PC-9 (cell line): ENCODE measurements around the gene CCDC33. TPM values are rescaled to one million over a fixed set of nuclear protein-coding genes. Genes with fewer than 3 reads are reported as not detected.

Experiments used
- BruUV-seq: library from RNA; stranded (reverse); fragments of 400-500 nt; replicated peaks from 2 replicates; lab custom pipeline; 2021; lab: Mats Ljungman, UMichigan
- CTCF ChIA-PET: fragments of 300-600 bp; sonication (Branson Sonifier 250); formaldehyde crosslinking; loops from one replicate; lab custom pipeline; 2022; ENCODE audit warnings: antibody characterized with exemption; lab: Charles Lee
- POLR2A ChIA-PET: fragments of 300-600 bp; sonication (Branson Sonifier 250); formaldehyde crosslinking; loops from one replicate; lab custom pipeline; 2022; ENCODE audit warnings: antibody characterized with exemption; ENCODE audit not compliant: unreplicated experiment; lab: Charles Lee
- DNase-seq, 2 experiments: peaks; one replicate each; pipeline versions ENCODE4 v3.0.0 to v3.0.0-alpha.2; 2015 to 2022; ENCODE audit warnings: mixed read lengths in 1 of 2
- H2AFZ ChIP-seq: fragments of 200-600 bp; sonication (generic); 2 replicates; pipeline ENCODE4 v1.8.1; 2017; ENCODE audit warnings: antibody characterized with exemption
- H3F3A ChIP-seq: fragments of 200-600 bp; sonication (generic); 2 replicates; pipeline ENCODE4 v1.8.1; 2017; ENCODE audit warnings: antibody characterized with exemption, mild to moderate bottlenecking, low read depth; ENCODE audit not compliant: insufficient read depth
- H3K27ac ChIP-seq: fragments of 200-600 bp; sonication (generic); 2 replicates; pipeline ENCODE4 v1.6.1; 2016; ENCODE audit warnings: mixed run types
- H3K27me3 ChIP-seq: fragments of 200-600 bp; sonication (generic); 2 replicates; pipeline ENCODE4 v1.6.1; 2016; ENCODE audit warnings: low read depth, mixed run types; ENCODE audit not compliant: insufficient read depth
- H3K36me3 ChIP-seq: fragments of 200-600 bp; sonication (generic); 2 replicates; pipeline ENCODE4 v1.6.1; 2016; ENCODE audit warnings: low read depth, mixed run types
- H3K4me1 ChIP-seq: fragments of 200-600 bp; sonication (generic); replicated peaks from 2 replicates; pipeline ENCODE4 v1.6.1; 2016; ENCODE audit warnings: mixed run types; ENCODE audit not compliant: insufficient read depth
- H3K4me2 ChIP-seq: fragments of 200-600 bp; sonication (generic); 2 replicates; pipeline ENCODE4 v1.6.1; 2017; ENCODE audit warnings: mixed run types
- H3K4me3 ChIP-seq: fragments of 200-600 bp; sonication (generic); 2 replicates; pipeline ENCODE4 v1.6.1; 2016; ENCODE audit warnings: mixed run types
- H3K79me2 ChIP-seq: fragments of 200-600 bp; sonication (generic); 2 replicates; pipeline ENCODE4 v1.6.1; 2017; ENCODE audit warnings: low read depth, mixed run types
- H3K9me2 ChIP-seq: fragments of 200-600 bp; sonication (generic); 2 replicates; pipeline ENCODE4 v1.8.1; 2017; ENCODE audit warnings: mild to moderate bottlenecking; ENCODE audit not compliant: insufficient read depth
- H3K9me3 ChIP-seq: fragments of 200-600 bp; sonication (generic); 2 replicates; pipeline ENCODE4 v1.8.1; 2016; ENCODE audit warnings: low read depth; ENCODE audit not compliant: insufficient read depth
- H4K20me1 ChIP-seq: fragments of 200-600 bp; sonication (generic); 2 replicates; pipeline ENCODE4 v1.8.1; 2017; ENCODE audit not compliant: insufficient read depth
- CTCF ChIP-seq: fragments of 200-600 bp; sonication (generic); conservative IDR thresholded peaks from 2 replicates; pipeline ENCODE4 v1.6.1; 2017; ENCODE audit warnings: mixed run types, antibody characterized with exemption, mild to moderate bottlenecking, moderate library complexity
- EZH2 ChIP-seq: fragments of 200-600 bp; sonication (generic); IDR thresholded peaks from 2 replicates; pipeline ENCODE4 v1.8.0; 2017; ENCODE audit warnings: antibody characterized with exemption, low read depth
- intact Hi-C: fragments of 100-400 bp; cut with micrococcal nuclease; formaldehyde crosslinking; loops from one replicate; pipeline ENCODE4 v1.10.0; 2022; ENCODE audit not compliant: unreplicated experiment
- total RNA-seq: library from RNA; stranded (reverse); gene quantifications from 2 replicates; pipeline ENCODE4 v1.2.3, GENCODE V29; 2021

Gene CCDC33
- total RNA-seq, 1 experiment from 2014 or later = 7.5 TPM

- TF ChIP-seq CTCF (no peak), EZH2 (no peak)
- intact Hi-C loops = loop anchor here (10.0 kb wide), 1 partner anchor 225 kb away; no protein-coding TSS in a partner anchor
- Histone ChIP-seq H3K4me2 (peak overlapping the region; percentile 73), H3K27ac (peak overlapping the region; percentile 69), H3K79me2 (peaks cover 15% of the 10 kb centered on the region), H3K4me3 (peak overlapping the region; percentile 40; the same call in 1 of the 2 replicates), H4K20me1 (no peaks in the 10 kb centered on the region), H3K4me1 (peaks cover 70% of the 10 kb centered on the region), H3F3A (peaks cover 24% of the 10 kb centered on the region), H3K9me3 (no peaks in the 10 kb centered on the region), H3K9me2 (no peaks in the 10 kb centered on the region), H3K36me3 (no peaks in the 10 kb centered on the region), H2AFZ (no peak overlapping the region), H3K27me3 (no peaks in the 10 kb centered on the region)
- no peak for DNase-seq
- BruUV-seq = no TSS peak
- POLR2A ChIA-PET = interaction anchor here (0.6 to 0.8 kb wide), 2 partner anchors 13 to 26 kb away, joined by 3 read pairs; no protein-coding TSS in a partner anchor
- CTCF ChIA-PET = no interaction called here
Measured at GRCh38 chr15:74209560-74209958, 26.6 kb upstream of the CCDC33 start.

- Histone ChIP-seq H3K4me1 (peaks cover 70% of the 10 kb centered on the region), H3K9me2 (no peaks in the 10 kb centered on the region), H3K27me3 (no peaks in the 10 kb centered on the region), H3F3A (peaks cover 29% of the 10 kb centered on the region), H3K4me3 (no peak overlapping the region), H3K79me2 (peaks cover 9% of the 10 kb centered on the region; the same call in 1 of the 2 replicates), H3K9me3 (no peaks in the 10 kb centered on the region), H3K27ac (peak overlapping the region; percentile 69; the same call in 1 of the 2 replicates), H3K4me2 (peak overlapping the region; percentile 73), H4K20me1 (no peaks in the 10 kb centered on the region), H2AFZ (no peak overlapping the region), H3K36me3 (no peaks in the 10 kb centered on the region)
- no peak for TF ChIP-seq EZH2
- TF ChIP-seq CTCF = no peak
- DNase-seq = peak in 1 of 2 experiments; percentile 57
- POLR2A ChIA-PET = interaction anchor here (0.7 to 0.8 kb wide), 2 partner anchors 14 to 15 kb away, joined by 3 read pairs; no protein-coding TSS in a partner anchor
- no TSS peak for BruUV-seq
- CTCF ChIA-PET = no interaction called here
- intact Hi-C loops = loop anchor here (10.0 kb wide), 1 partner anchor 225 kb away; no protein-coding TSS in a partner anchor
Measured at GRCh38 chr15:74209997-74210671, 26.0 kb upstream of the CCDC33 start.

GRCh38 chr15:74210729-74211128 lies 25.4 kb upstream of the CCDC33 start:
- H3K9me3 ChIP-seq = no peaks in the 10 kb centered on the region
- no peaks in the 10 kb centered on the region for H3K36me3 ChIP-seq
- intact Hi-C loops = no loop called here
- no peak overlapping the region for H2AFZ ChIP-seq
- ChIA-PET CTCF (no interaction called here), POLR2A (interaction anchor here (0.7 kb wide), 1 partner anchor 14 kb away, joined by 3 read pairs; no protein-coding TSS in a partner anchor)
- H3K79me2 ChIP-seq = peaks cover 4% of the 10 kb centered on the region; the same call in 1 of the 2 replicates
- no peaks in the 10 kb centered on the region for H4K20me1 ChIP-seq
- TF ChIP-seq EZH2 = no peak
- TF ChIP-seq CTCF = no peak
- no peaks in the 10 kb centered on the region for H3K9me2 ChIP-seq
- no peak overlapping the region for H3K4me2 ChIP-seq
- peaks cover 71% of the 10 kb centered on the region for H3K4me1 ChIP-seq
- no peak overlapping the region for H3K4me3 ChIP-seq
- H3K27me3 ChIP-seq = no peaks in the 10 kb centered on the region
- BruUV-seq = no TSS peak
- no peak for DNase-seq
- no peak overlapping the region for H3K27ac ChIP-seq
- H3F3A ChIP-seq = peaks cover 34% of the 10 kb centered on the region
